ENCODE measurements around the gene EPHB6.

GRCh38 chr7:142876236-142876960, 21.5 kb downstream of the EPHB6 start:
- no peak for TF ChIP-seq CTCF (IDR thresholded peaks at IDR 0.05)
- no peak for TF ChIP-seq POLR2A (IDR thresholded peaks at IDR 0.05)
